NCI-H2171 (cell line): ENCODE data around the gene UBE2D2.
"Not testable (repeated sequence)": the region's sequence is repeated elsewhere in the genome, so short reads cannot be mapped to it uniquely, and the experiment has no call there.

Experiments
- DNase-seq: peaks from one replicate; lab custom pipeline; 2025; lab: John Stamatoyannopoulos, UW

The UBE2D2 gene

GRCh38 chr5:139560752-139561654 lies at the start of gene UBE2D2:
UBE2D2 (plus strand) TSS chr5:139561339; CDS start chr5:139561792, 453 bp downstream.
- peak; percentile 88 for DNase-seq

- DNase-seq: no peak
Observed at GRCh38 chr5:139512786-139513390, 48.3 kb upstream of the UBE2D2 start.

GRCh38 chr5:139513434-139513833 lies 47.7 kb upstream of the UBE2D2 start:
- not testable (repeated sequence) for DNase-seq

GRCh38 chr5:139513852-139514485 lies 47.2 kb upstream of the UBE2D2 start:
- DNase-seq: no peak

- no peak for DNase-seq
Observed at GRCh38 chr5:139514486-139514856, 46.7 kb upstream of the UBE2D2 start.

GRCh38 chr5:139517683-139518564 lies 43.2 kb upstream of the UBE2D2 start:
- DNase-seq: peak; percentile 57

- DNase-seq: no peak
Observed at GRCh38 chr5:139523635-139524445, 37.3 kb upstream of the UBE2D2 start.

GRCh38 chr5:139524446-139524845 lies 36.7 kb upstream of the UBE2D2 start:
- no peak for DNase-seq

- no peak for DNase-seq
Observed at GRCh38 chr5:139524940-139525585, 36.1 kb upstream of the UBE2D2 start.

- DNase-seq: not testable (repeated sequence)
Observed at GRCh38 chr5:139525586-139526308, 35.4 kb upstream of the UBE2D2 start.

GRCh38 chr5:139526309-139527089 lies 34.6 kb upstream of the UBE2D2 start:
- not testable (repeated sequence) for DNase-seq

GRCh38 chr5:139527090-139527470 lies 34.1 kb upstream of the UBE2D2 start:
- not testable (repeated sequence) for DNase-seq

GRCh38 chr5:139527896-139528467 lies 33.2 kb upstream of the UBE2D2 start:
- DNase-seq: not testable (repeated sequence)

GRCh38 chr5:139528695-139529094 lies 32.4 kb upstream of the UBE2D2 start:
- not testable (repeated sequence) for DNase-seq

- DNase-seq: not testable (repeated sequence)
Observed at GRCh38 chr5:139530079-139530478, 31.1 kb upstream of the UBE2D2 start.

GRCh38 chr5:139531772-139532169 lies 29.4 kb upstream of the UBE2D2 start:
- no peak for DNase-seq

GRCh38 chr5:139543423-139543991 lies 17.6 kb upstream of the UBE2D2 start:
- DNase-seq: no peak

- DNase-seq: not testable (repeated sequence)
Observed at GRCh38 chr5:139546593-139546992, 14.5 kb upstream of the UBE2D2 start.
